Measurements from ENCODE around the gene GOLGA6B.

- TF ChIP-seq CTCF (conservative IDR thresholded peaks at IDR 0.05; ENCODE audit: low read length) (no peak), EZH2phosphoT487 (IDR thresholded peaks at IDR 0.05; ENCODE audit: borderline replicate concordance) (no peak)
These were observed 26.4 kb downstream of the GOLGA6B start for GRCh38 chr15:72680931-72681330.
